Stromal cell of bone marrow (primary cell): ENCODE results near the gene SUN5.

Source experiments
- DNase-seq: peaks from one replicate; pipeline ENCODE4 v3.0.0-alpha.2; 2012; ENCODE audit warnings: low read depth

Gene SUN5

DNA sequence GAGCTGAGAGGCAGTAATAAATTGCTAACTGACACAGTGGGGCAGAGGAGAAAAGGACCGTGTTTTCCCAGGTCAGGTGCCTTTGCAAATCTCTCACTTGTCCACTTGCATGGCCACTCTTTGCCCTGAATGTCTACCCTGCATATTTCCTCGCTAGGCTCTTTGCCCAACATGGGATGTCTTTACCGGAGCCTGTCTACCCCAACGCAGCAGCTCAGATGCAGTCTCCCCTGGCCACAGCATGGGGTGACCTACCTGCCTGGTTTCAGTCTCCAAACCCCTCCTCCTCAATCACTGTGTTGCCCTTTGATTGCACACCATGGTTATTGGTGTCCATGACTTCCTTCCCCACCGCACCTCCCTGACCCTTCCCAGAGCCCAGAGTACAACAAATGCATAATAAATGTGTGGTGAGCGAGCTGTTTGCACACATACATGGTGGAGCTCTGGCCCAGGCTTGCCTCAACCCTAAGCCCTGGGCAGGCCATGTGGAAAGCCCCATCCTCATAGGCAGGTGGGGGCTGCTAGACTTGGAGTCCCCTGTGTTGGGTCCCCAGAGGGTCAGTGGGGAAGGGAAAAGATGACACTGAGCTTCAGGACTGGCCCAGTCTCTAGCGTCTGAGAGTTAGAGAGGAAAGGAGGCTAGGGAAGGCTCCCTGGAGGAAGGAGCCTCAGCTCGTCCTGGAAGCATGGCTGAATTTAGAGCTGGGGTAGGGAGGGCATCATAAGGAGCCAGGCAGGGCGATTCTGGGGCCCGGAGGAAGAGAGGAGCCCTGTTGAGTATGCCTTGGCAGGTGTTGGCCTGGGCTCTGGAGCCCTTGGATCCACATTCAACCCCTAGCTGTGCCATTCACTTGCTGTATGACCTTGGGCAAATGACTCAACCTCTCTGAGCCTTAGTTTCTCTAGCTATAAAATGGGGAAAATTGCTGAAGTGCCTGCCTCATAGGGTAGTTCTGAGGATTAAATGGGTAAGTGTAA, 22.8 kb upstream of the SUN5 start:
- DNase-seq, result no peak

DNA sequence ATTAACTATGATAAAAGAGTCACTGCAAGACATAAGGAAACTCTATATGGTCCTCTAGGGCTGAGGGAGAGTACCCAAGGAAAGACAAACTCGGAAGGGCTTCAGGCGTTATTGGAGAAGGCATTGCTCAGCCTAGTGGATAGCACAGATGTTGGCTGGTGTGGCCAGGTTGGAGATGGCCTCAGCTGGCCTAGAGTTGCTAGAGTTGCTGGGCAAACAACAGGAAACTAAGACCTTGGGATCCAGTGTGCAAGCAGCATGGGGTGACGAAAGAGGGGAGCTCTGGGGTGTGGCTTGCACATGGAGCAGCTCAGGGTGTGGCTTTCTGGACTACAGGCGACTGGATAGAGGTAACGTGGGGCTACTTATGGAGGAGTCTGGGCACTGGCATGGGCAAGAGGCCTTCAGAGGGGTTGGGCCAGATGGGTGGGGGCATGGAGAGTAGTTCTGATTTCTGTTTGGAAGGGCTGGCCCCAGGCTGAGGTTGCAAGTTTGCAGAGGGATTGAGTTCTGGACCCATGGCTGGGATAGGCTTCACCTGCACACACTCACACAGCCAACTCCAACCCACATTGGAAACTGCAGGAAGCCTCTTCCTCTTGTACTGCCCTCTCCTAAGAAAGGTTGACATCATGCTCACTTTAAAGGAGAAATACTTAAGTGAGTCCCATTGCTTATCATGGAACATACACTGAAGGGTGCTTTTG, 22.0 kb upstream of the SUN5 start:
- DNase-seq, result no peak

DNA sequence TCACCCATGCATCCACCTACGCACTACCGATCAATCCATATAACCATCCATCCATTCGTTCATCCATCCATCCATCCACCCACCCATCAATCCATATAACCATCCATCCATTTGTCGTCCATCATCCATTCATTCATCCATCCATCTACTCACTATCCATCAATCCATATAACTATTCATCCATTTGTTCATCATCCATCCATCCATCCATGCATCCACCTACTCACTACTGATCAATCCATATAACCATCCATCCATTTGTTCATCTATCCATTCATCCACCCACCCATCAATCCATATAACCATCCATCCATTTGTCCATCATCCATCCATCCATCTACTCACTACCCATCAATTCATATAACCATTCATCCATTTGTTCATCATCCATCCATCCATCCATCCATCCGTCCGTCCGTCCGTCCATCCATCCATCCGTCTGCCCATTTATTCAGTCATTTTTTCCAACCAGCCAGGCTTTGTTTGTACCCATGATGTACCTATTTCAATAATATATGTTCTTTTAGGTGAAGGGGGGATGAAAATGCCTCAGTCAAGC, 21.2 kb upstream of the SUN5 start:
- no peak for DNase-seq

DNA sequence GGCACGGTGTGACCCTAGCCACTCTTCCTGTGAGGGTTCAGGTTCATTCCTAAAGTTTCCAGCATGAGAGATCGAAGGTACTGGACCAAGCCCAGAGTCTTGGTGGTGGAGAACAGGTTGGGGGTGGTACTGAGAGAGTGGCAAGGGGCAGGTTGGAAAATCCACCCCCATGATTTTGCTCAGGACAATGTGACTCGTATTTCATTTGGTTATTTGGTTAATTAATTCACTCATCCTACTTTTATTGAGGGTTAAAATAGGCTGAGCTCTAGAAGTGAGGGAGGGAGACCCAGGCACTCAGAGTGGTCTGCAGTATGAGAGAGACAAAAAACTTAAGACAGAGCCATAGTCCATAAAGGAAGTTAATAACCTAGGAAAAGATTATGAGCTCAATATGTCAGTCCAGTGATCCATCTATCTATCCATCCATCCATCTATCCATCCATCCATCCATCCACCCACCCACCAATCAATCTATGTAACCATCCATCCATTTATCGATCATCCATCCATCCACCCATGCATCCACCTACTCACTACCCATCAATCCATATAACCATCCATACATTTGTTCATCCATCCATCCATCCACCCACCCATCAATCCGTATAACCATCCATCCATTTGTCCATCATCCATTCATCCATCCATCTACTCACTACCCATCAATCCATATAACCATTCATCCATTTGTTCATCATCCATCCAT, 20.5 kb upstream of the SUN5 start:
- no peak for DNase-seq

DNA sequence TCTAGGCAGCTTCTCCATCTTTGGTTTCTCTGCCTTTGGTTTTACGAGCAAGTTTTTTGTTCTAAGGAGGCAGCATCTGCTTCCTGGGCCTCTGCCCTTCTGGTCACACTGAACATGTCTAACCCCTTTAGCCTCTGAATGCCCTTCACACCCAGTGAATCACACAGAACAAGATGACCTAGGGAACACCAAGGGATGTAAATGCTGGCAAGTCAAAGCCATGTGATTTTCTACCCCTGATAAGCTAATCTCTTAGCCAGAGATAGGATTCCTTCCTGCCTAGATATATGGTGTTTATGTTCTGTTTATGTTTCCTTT, 20.0 kb upstream of the SUN5 start:
- DNase-seq, result no peak

DNA sequence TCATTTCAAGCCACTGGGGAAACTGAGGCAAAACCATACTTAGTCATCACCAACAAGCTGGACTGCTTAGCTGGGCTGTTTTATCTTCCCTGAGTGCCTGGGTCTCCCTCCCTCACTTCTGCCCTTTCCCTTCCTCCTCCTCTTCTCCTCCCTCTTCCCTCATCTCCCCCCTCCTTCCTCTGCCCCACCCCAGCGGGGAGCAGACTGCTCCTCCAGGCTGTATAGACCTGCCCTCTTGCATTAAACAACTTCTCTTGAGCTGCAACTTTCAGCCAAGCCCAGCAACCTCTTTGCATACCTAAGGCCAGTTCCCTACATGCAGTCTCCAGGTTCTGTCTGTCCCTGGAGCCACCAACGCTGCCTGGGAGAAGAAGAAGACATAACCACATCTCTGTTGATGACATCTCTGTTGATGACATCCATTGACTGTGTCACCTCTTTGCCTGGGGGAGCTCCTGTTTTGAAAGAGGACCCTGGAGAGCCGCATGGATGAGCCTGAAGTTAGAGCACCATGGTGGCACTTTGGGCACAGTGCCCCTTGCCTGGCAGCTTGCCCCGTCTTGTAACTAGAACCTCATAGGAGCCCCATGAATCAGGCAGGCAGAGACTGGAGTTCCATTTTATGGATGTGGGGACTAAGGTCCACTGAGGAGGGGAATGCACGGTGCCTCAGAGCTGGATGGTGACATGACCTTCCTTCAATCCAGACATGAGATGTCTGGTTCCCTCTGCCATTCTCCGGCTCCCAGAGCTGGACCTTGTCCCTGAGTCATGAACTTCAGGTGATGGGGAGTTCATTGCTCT, 19.4 kb upstream of the SUN5 start:
- DNase-seq, result no peak

DNA sequence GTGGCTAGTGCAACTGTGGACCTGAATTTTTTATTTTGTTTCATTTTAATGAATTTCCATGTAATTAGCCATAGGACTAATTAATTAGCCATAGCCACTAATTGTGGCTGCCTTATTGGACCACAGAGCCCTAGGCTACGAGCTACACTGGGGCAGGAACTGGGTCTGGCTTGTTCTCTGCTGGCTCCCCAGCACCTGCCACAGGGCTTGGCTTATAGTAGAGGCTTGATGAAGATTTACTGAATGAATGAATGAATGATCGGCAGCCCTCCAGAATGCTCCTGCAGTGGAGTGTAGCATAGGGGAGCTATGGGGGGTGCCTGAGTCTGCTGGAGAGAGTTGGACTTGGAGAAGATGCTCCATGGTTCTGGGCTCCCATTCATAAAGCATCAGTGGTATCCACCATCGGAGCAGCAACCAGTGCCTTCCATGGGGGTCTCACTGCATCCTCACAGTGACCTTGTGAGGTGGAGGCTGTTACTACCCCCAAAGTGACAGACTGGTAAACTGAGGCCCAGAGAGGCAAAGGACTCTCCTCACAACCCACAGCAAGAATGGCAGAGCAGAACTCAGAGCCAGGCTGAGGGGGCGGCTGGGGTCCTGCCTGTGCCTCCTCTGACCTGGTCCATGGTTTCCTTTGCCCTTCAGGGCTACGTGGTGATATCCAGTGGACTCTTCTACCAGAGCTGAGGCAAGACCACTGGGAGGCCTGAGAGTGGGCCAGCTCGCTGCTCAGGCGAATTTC, 18.6 kb upstream of the SUN5 start:
- DNase-seq, result no peak

DNA sequence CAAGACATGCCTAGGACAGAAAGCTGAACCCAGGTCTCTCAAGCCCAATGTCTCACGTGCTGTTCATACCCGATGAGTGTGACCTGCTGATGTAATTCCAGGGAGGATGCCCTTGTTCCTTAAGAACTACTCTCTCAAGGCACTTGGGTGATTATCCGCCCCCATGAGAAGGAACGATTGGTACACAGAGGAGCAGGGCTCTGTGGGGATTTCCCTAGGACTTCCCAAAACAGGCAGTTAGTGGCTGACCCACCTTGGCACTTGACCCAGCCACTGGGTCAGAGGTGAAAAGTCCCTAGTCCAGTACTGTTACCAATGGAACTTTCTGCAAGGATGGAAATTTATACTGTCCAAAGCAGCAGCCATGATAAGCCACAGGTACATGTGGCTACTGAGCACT, 18.1 kb upstream of the SUN5 start:
- no peak for DNase-seq

DNA sequence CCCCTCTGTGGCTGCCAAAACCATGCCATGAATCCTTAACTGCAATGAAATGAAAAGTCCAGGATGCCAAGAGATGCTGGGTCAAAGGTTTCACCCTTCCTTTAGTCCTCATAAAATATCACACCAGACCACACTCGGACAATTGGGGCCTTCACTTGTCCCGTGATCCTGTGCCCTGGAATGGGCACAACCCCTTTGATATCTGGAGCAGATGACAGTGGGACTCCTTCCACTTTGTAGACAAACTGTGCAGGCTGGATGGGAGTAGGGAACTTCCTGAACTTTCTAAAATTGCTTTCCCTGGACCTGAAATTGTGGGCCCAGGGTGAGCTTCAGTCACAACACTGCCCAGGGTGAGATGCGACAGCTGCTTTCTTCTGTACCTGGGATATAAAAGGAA, 17.6 kb upstream of the SUN5 start:
- no peak for DNase-seq

DNA sequence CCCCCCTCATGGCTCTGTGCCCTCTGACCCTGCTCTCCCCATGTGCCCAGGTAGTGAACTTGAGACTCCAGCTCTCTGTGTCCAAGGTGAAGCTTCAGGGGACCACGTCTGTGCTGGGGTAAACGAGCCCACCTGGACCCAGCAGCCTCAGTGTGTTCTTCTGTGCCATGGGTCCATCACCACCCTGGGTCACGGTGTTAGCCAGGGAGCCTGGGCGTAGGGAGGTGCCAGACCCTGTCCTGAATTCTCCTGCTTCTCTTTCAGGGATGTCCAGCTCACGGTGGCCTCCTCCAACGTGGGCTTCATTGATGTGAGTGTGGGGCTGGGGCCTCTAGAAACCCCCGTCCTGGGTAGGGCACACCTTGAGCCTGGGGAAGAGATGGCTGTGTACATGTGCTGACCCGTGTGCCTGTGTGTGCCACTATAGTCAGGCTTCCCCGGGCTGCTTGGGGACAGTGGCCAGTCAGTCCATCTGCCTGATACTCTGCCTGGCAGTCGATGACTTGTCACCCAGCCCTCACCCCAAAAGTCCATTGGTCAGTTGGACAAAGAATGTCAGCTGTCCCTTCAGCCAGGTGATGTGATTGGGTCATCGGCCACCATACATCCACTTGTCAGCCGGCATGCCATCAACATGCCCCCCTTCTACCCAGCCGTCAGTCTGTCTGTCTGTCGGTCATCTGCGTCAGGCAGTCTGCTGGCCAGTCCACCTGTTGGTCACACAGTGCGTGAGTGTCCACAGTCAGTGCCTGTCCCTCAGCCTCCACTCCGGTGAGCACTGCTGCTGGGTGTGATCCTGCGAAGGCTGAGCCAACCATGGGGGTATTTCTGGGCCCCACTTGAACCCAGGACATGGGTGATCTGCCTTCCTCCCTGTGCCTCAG, 16.3 kb upstream of the SUN5 start:
- no peak for DNase-seq

DNA sequence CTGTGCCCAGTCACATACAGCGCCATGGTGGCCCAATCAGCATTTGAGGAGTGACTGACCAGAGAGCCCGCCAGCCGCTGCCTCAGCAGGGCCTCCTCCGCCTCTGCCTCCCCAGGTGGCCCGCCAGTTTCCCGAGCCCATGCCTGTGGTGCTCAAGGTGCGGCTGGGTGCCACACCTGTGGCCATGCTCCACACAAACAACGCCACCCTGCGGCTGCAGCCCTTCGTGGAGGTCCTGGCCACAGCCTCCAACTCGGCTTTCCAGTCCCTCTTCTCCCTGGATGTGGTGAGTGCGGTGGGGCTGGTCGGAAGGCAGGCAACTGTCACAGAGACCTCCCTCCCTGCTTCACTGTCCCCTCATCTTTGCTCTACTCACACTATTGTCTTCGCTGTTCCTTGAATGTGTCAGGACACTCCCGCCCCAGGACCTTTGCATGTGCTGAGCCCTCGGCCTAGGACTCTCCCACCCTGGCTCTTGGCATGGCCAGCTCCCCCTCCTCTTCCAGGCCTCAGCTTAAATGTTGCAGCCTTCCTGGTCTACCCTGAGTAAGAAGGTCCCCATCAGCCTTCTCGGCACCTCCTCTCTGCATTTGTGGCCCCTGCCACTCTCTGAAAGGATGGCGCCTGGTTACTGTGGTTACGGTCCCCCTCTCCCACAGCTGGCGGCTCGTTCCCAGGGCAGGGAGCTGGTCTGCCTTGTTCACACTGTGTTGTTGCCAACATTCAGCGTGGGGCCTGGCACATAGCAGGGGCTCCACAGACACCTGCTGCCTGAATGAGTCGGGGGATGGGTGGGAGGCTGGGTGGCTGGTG, 15.4 kb upstream of the SUN5 start:
- no peak for DNase-seq

DNA sequence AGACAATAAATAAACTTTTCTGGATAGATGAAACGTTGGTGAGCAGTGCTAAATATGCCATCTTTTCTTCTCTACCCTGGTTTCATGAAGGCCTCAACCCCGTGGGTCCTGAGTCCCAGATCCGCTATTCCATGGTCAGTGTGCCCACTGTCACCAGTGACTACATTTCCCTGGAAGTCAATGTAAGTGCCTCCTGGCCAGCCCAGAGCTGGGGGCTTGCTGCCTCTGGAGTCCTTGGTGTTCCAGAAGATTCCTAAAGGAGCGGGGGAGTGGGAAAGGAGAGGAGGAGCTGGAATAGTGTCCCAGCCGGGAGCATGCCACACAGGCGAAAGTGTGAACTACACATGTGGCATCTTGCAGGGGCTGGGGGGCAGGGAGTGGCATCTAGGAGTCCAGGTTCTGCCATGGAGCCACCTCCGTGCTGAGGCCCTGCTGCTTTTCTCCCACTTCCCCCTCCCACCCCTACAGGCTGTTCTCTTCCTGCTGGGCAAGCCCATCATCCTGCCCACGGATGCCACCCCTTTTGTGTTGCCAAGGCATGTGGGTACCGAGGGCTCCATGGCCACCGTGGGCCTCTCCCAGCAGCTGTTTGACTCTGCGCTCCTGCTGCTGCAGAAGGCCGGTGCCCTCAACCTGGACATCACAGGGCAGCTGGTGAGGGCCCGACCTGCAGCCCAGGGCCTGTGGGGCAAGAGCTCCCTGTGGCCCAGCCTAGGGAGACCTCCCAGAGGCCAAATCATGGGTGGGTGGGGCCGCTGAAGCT, 14.1 kb upstream of the SUN5 start:
- no peak for DNase-seq

DNA sequence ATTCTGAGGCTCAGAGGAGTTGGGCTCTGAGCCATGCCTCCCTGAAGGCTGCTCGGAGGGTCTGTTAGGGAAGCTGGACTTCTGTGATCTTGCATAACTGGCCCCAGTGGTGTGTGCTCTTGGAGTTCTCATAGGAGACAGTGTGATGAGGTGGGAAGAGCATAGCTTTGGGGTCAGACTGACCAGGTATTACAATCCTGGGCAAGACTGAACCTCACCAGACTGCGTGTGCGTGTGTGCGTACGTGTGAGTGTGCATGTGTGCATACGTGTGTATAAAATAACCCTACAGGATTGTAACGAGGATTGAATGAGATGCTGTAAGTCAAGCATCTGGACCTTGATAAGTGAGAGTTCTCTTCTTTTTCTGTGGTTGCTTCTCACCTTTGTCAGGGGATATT, 13.3 kb upstream of the SUN5 start:
- DNase-seq, result no peak

DNA sequence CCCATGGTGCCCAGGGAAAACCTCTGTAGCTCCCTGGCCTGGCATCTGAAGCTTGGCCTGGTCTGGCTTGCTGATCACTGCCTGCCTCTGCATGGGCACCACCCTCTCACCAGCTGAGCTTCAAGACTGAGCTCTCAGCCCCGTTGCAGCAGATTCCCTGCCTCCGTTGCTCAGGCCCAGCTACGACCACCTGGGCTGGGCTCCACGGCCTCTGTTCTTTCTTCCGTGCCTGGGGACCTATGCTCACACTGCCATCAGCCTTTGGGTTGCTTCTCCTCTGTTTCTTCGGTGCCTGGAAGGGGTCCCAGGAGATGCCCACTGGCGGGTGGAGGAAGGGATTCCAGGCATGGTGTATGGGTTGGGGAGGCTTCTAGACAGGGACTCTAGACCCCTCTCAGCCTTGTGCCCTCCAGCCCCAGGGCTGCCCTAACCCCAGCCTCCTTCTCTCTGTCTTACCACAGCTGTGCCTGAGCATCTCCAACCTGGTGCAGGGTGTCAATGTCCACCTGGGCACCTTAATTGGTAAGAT, 12.4 kb upstream of the SUN5 start:
- no peak for DNase-seq

DNA sequence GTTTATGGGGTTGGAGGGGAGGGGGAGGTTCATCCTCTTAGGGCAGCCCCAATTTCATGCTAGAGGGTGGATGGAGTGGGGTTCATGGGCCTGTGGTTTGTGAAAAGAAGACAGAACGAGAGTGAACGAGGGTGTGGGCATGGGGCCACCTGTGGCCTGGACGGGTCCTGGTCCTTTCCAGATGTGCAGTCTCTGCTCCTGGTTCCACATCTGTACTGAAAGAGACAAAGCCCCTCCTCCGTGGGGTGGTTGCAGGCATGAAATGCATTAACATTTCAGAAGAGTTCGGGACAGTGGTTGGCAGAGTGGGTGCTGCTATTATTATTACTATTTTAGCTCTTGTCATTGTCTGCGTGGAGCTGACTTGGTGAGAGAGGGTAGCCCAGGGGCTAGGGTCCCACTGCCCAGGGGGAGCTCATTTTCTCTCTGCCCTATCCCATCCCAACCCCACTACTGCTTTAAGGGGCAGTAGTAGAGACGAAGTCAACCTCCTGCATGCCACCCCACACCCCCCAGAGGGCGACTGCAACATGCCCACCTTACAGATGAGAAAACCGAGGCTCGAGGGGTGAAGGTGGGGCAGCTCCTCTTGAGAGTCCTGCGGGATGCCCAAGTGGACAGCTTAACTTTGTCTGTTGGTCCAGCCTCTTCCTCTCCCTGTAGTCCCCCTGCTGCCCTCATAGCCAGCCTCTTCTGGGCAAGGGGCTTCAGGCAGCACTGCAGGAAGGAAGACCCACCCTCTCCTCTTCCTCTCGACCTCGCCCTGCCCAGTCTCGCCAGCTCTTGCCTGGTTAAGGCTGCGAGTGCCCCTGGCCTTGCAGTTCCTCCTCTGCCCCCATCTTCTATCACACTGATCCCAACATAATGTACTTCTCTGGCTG, 11.7 kb upstream of the SUN5 start:
- no peak for DNase-seq

DNA sequence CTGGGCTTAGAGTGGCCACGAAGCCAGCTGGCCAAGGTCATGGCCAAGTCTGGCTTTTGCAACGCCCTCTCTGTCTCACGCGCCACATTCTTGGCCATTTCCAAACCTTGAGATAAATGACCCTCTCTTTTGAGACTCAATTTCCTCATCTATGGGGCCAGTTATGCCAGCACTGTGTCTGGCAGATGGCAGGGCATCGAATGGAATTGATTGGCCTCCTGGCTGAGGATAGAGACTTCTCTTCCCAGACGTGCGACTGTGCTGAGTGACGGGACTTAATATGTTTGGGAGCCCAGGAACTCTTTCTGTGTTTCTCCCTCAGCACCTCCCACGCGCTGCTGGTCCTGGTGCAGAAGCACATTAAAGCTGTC, 10.9 kb upstream of the SUN5 start:
- no peak for DNase-seq
